Cardiac fibroblast (primary cell): ENCODE measurements around the gene C5orf24.
"Not testable (repeated sequence)": the region's sequence is repeated elsewhere in the genome, so short reads cannot be mapped to it uniquely, and the experiment has no call there.

Experiments used
- DNase-seq, 2 donors: peaks; one replicate each; pipeline versions ENCODE4 v3.0.0 to v3.0.0-alpha.2; 2010; ENCODE audit warnings: low read depth in 2 of 2
- H3K4me3 ChIP-seq, 2 donors: replicated peaks in 1 of 2; 1 replicate in 1 of 2; 2 replicates in 1 of 2; pipeline ENCODE4 v1.5.1; 2011; ENCODE audit warnings: low read depth in 2 of 2, low read length in 2 of 2, mild to moderate bottlenecking in 2 of 2, moderate library complexity in 1 of 2
- CTCF ChIP-seq: IDR thresholded peaks from one replicate; pipeline ENCODE4 v1.5.1; 2011; ENCODE audit warnings: low read depth, mild to moderate bottlenecking, low read length, inconsistent platforms

Gene C5orf24

GRCh38 chr5:134835623-134836022 lies 10.1 kb upstream of the C5orf24 start:
- no peak overlapping the region for H3K4me3 ChIP-seq
- no peak for DNase-seq
- TF ChIP-seq CTCF: no peak

GRCh38 chr5:134837530-134838181 lies 8.1 kb upstream of the C5orf24 start:
- no peak overlapping the region for H3K4me3 ChIP-seq
- no peak for TF ChIP-seq CTCF
- DNase-seq: peak; percentile 37 to 39

- DNase-seq, H3K4me3 ChIP-seq: not testable (repeated sequence)
Measured at GRCh38 chr5:134838361-134838760, 7.4 kb upstream of the C5orf24 start.

GRCh38 chr5:134840811-134841210 lies 5.0 kb upstream of the C5orf24 start:
- H3K4me3 ChIP-seq: no peak overlapping the region
- DNase-seq: no peak
- TF ChIP-seq CTCF: no peak

- DNase-seq: no peak
- no peak for TF ChIP-seq CTCF
- H3K4me3 ChIP-seq: no peak overlapping the region
Measured at GRCh38 chr5:134844252-134844651, 1.5 kb upstream of the C5orf24 start.

- TF ChIP-seq CTCF: no peak
- peak overlapping the region; percentile 8 to 82 for H3K4me3 ChIP-seq
- DNase-seq: peak in 1 of 2 donors; percentile 17
Measured at GRCh38 chr5:134845335-134845851, 375 bp upstream of the C5orf24 start.

GRCh38 chr5:134846641-134846960 lies 833 bp downstream of the C5orf24 start:
- H3K4me3 ChIP-seq: peak overlapping the region; percentile 82 to 83
- no peak for TF ChIP-seq CTCF
- peak; percentile 19 to 40 for DNase-seq

GRCh38 chr5:134849434-134849933 lies 3.7 kb downstream of the C5orf24 start:
- DNase-seq, H3K4me3 ChIP-seq: not testable (repeated sequence)
